ENCODE data around the gene HAUS1. TPM values are rescaled to one million over a fixed set of nuclear protein-coding genes. Genes with fewer than 3 reads are reported as not detected.

Gene HAUS1
- total and polyA plus RNA-seq, 7 donors: 24.0 to 62.1 (median 26.8) TPM

GRCh38 chr18:46061387-46061786 lies 42.8 kb upstream of the HAUS1 start:
- no peaks in the 10 kb centered on the region for H3K27me3 ChIP-seq
- intact Hi-C loops (cut with DNase I): no loop called here
- DNase-seq: no peak
- H3K4me3 ChIP-seq: no peak overlapping the region
- 91 to 93% methylated on average over 3 of the region's 3 CpGs for WGBS, 2 donors
- H3K36me3 ChIP-seq: no peaks in the 10 kb centered on the region
- H3K4me1 ChIP-seq: no peaks in the 10 kb centered on the region
- H3K9me3 ChIP-seq: no peaks in the 10 kb centered on the region
- no peak overlapping the region for H3K27ac ChIP-seq
- no peak for TF ChIP-seq POLR2A (IDR thresholded peaks at IDR 0.05)
- no peak for TF ChIP-seq EP300 (IDR thresholded peaks at IDR 0.05)
- no peak for TF ChIP-seq CTCF (IDR thresholded peaks at IDR 0.05)
- TF ChIP-seq POLR2AphosphoS5 (IDR thresholded peaks at IDR 0.05): no peak

- no peak for TF ChIP-seq POLR2AphosphoS5 (IDR thresholded peaks at IDR 0.05)
- no peak for TF ChIP-seq CTCF (IDR thresholded peaks at IDR 0.05)
- no peak for TF ChIP-seq POLR2A (IDR thresholded peaks at IDR 0.05)
- no peak for TF ChIP-seq EP300 (IDR thresholded peaks at IDR 0.05)
- intact Hi-C loops (cut with DNase I): no loop called here
- Histone ChIP-seq H3K27ac (no peak overlapping the region), H3K27me3 (no peaks in the 10 kb centered on the region), H3K36me3 (no peaks in the 10 kb centered on the region), H3K4me3 (no peak overlapping the region), H3K9me3 (no peaks in the 10 kb centered on the region), H3K4me1 (no peaks in the 10 kb centered on the region)
- WGBS, 2 donors: 83 to 91% methylated on average over 1 of the region's 1 CpG
- DNase-seq: no peak
Measured at GRCh38 chr18:46061796-46062195, 42.4 kb upstream of the HAUS1 start.

- intact Hi-C loops (cut with DNase I): no loop called here
- WGBS, 2 donors: 91 to 98% methylated on average over 5 of the region's 5 CpGs
- TF ChIP-seq POLR2AphosphoS5 (IDR thresholded peaks at IDR 0.05) (no peak), POLR2A (IDR thresholded peaks at IDR 0.05) (no peak), CTCF (IDR thresholded peaks at IDR 0.05) (no peak), EP300 (IDR thresholded peaks at IDR 0.05) (no peak)
- no peaks in the 10 kb centered on the region for H3K36me3 ChIP-seq
- H3K27me3 ChIP-seq: no peaks in the 10 kb centered on the region
- no peaks in the 10 kb centered on the region for H3K9me3 ChIP-seq
- no peak overlapping the region for H3K4me3 ChIP-seq
- no peak for DNase-seq
- no peak overlapping the region for H3K27ac ChIP-seq
- no peaks in the 10 kb centered on the region for H3K4me1 ChIP-seq
Measured at GRCh38 chr18:46062781-46063180, 41.4 kb upstream of the HAUS1 start.

- Histone ChIP-seq H3K9me3 (no peaks in the 10 kb centered on the region), H3K27me3 (no peaks in the 10 kb centered on the region), H3K4me3 (no peak overlapping the region), H3K36me3 (no peaks in the 10 kb centered on the region), H3K27ac (no peak overlapping the region), H3K4me1 (peaks cover 0 to 15% (median 15%) of the 10 kb centered on the region in 4 donors)
- no peak for DNase-seq
- no peak for TF ChIP-seq POLR2AphosphoS5 (IDR thresholded peaks at IDR 0.05)
- TF ChIP-seq CTCF (IDR thresholded peaks at IDR 0.05): no peak
- TF ChIP-seq POLR2A (IDR thresholded peaks at IDR 0.05): no peak
- TF ChIP-seq EP300 (IDR thresholded peaks at IDR 0.05): no peak
- 64 to 80% methylated on average over 5 of the region's 5 CpGs for whole genome bisulfite sequencing, 2 donors
- intact Hi-C loops (cut with DNase I): no loop called here
Measured at GRCh38 chr18:46067438-46068007, 36.7 kb upstream of the HAUS1 start.

- peaks cover 0 to 26% (median 25%) of the 10 kb centered on the region in 4 donors for H3K4me1 ChIP-seq
- H3K4me3 ChIP-seq: no peak overlapping the region
- no peaks in the 10 kb centered on the region for H3K36me3 ChIP-seq
- TF ChIP-seq EP300 (IDR thresholded peaks at IDR 0.05): no peak
- WGBS, 2 donors: 24 to 28% methylated on average over 1 of the region's 1 CpG
- no peak overlapping the region for H3K27ac ChIP-seq
- no peaks in the 10 kb centered on the region for H3K27me3 ChIP-seq
- DNase-seq: no peak
- intact Hi-C loops (cut with DNase I): no loop called here
- no peaks in the 10 kb centered on the region for H3K9me3 ChIP-seq
Measured at GRCh38 chr18:46068763-46069162, 35.4 kb upstream of the HAUS1 start.
